A673 (cell line): ENCODE results near the gene RUNX2. TPM values are rescaled to one million over a fixed set of nuclear protein-coding genes. Genes with fewer than 3 reads are reported as not detected.

Source experiments
- BruUV-seq: library from RNA; stranded (reverse); fragments of 400-500 nt; replicated peaks from 2 replicates; lab custom pipeline; 2021; lab: Mats Ljungman, UMichigan
- CTCF ChIA-PET: fragments of 300-600 bp; sonication (Branson Sonifier 250); formaldehyde crosslinking; loops from one replicate; lab custom pipeline; 2022; ENCODE audit warnings: antibody characterized with exemption; lab: Charles Lee
- POLR2A ChIA-PET: fragments of 300-600 bp; sonication (Branson Sonifier 250); formaldehyde crosslinking; loops from one replicate; lab custom pipeline; 2022; ENCODE audit warnings: antibody characterized with exemption; ENCODE audit not compliant: low non-redundant PET; lab: Charles Lee
- DNase-seq: peaks from one replicate; pipeline ENCODE4 v3.0.0-alpha.2; 2015; ENCODE audit warnings: low spot score
- H3K27ac ChIP-seq: fragments of 200-600 bp; sonication (generic); 2 replicates; pipeline ENCODE4 v1.5.1; 2016; ENCODE audit warnings: mixed run types, low read depth, mild to moderate bottlenecking, mixed read lengths, antibody characterized with exemption, low read length; ENCODE audit not compliant: poor library complexity, severe bottlenecking
- H3K27me3 ChIP-seq: fragments of 200-600 bp; sonication (generic); replicated peaks from 2 replicates; pipeline ENCODE4 v1.6.1; 2017; ENCODE audit warnings: mixed run types, low read depth, mild to moderate bottlenecking, mixed read lengths, antibody characterized with exemption, low read length; ENCODE audit not compliant: insufficient read depth, poor library complexity
- H3K36me3 ChIP-seq: fragments of 200-600 bp; sonication (generic); 2 replicates; pipeline ENCODE4 v1.6.1; 2016; ENCODE audit warnings: mixed run types, mild to moderate bottlenecking, mixed read lengths, antibody characterized with exemption, low read length; ENCODE audit not compliant: insufficient read depth, poor library complexity, severe bottlenecking
- H3K4me1 ChIP-seq: fragments of 200-600 bp; sonication (generic); 2 replicates; pipeline ENCODE4 v1.6.1; 2017; ENCODE audit warnings: mixed run types, mild to moderate bottlenecking, mixed read lengths, antibody characterized with exemption, low read length; ENCODE audit not compliant: insufficient read depth, poor library complexity, severe bottlenecking
- H3K4me3 ChIP-seq: fragments of 200-600 bp; sonication (generic); 2 replicates; pipeline ENCODE4 v1.5.1; 2016; ENCODE audit warnings: low read depth, mixed run types, mild to moderate bottlenecking, mixed read lengths, low read length; ENCODE audit not compliant: poor library complexity, severe bottlenecking
- H3K9me3 ChIP-seq: fragments of 200-600 bp; sonication (generic); 2 replicates; pipeline ENCODE4 v1.6.1; 2016; ENCODE audit warnings: mixed run types, low read depth, mild to moderate bottlenecking, mixed read lengths, antibody characterized with exemption, low read length; ENCODE audit not compliant: poor library complexity, severe bottlenecking
- CTCF ChIP-seq: fragments of 300-800, 200-600 bp; sonication (generic); conservative IDR thresholded peaks from 2 replicates; pipeline ENCODE4 v1.5.1; 2017; ENCODE audit warnings: low read depth, mild to moderate bottlenecking, antibody characterized with exemption, low read length, moderate library complexity, mixed read lengths
- EZH2 ChIP-seq: fragments of 200-600 bp; sonication (generic); IDR thresholded peaks from 2 replicates; pipeline ENCODE4 v1.6.1; 2017; ENCODE audit warnings: borderline replicate concordance, low read depth, mild to moderate bottlenecking, mixed read lengths, antibody characterized with exemption, low read length; ENCODE audit not compliant: poor library complexity, severe bottlenecking
- intact Hi-C: fragments of 100-400 bp; cut with micrococcal nuclease; formaldehyde crosslinking; loops from one replicate; pipeline ENCODE4 v1.10.0; 2022; ENCODE audit not compliant: unreplicated experiment
- total RNA-seq: library from RNA; stranded (reverse); gene quantifications from 2 replicates; pipeline ENCODE4 v1.2.3, GENCODE V29; 2021

The RUNX2 gene
- total RNA-seq, 1 experiment from 2014 or later = 4.9 TPM

GRCh38 chr6:45555981-45556771 is 228.0 kb downstream of the RUNX2 start:
- no TSS peak for BruUV-seq
- TF ChIP-seq CTCF (no peak), EZH2 (no peak)
- DNase-seq = no peak
- Histone ChIP-seq H3K4me1 (peaks cover 6% of the 10 kb centered on the region), H3K27ac (no peak overlapping the region), H3K4me3 (no peak overlapping the region), H3K36me3 (no peaks in the 10 kb centered on the region), H3K27me3 (no peaks in the 10 kb centered on the region), H3K9me3 (no peaks in the 10 kb centered on the region)
- ChIA-PET POLR2A (no interaction called here), CTCF (no interaction called here)
- intact Hi-C loops = no loop called here

GRCh38 chr6:45556828-45557227 is 228.7 kb downstream of the RUNX2 start:
- no peaks in the 10 kb centered on the region for H3K27me3 ChIP-seq
- ChIA-PET POLR2A (no interaction called here), CTCF (no interaction called here)
- DNase-seq = no peak
- no peaks in the 10 kb centered on the region for H3K36me3 ChIP-seq
- H3K4me1 ChIP-seq = peaks cover 6% of the 10 kb centered on the region
- no peak overlapping the region for H3K4me3 ChIP-seq
- H3K27ac ChIP-seq = no peak overlapping the region
- TF ChIP-seq CTCF (no peak), EZH2 (no peak)
- no TSS peak for BruUV-seq
- intact Hi-C loops = no loop called here
- no peaks in the 10 kb centered on the region for H3K9me3 ChIP-seq

GRCh38 chr6:45557454-45557853 is 229.3 kb downstream of the RUNX2 start:
- ChIA-PET CTCF (no interaction called here), POLR2A (no interaction called here)
- Histone ChIP-seq H3K27me3 (no peaks in the 10 kb centered on the region), H3K4me3 (no peak overlapping the region), H3K36me3 (no peaks in the 10 kb centered on the region), H3K27ac (no peak overlapping the region), H3K4me1 (peaks cover 6% of the 10 kb centered on the region), H3K9me3 (no peaks in the 10 kb centered on the region)
- no TSS peak for BruUV-seq
- TF ChIP-seq EZH2 = no peak
- intact Hi-C loops = no loop called here
- no peak for DNase-seq
